Measurements from ENCODE around the gene CCT6B.

- TF ChIP-seq CTCF (IDR thresholded peaks at IDR 0.05): no peak
- TF ChIP-seq POLR2A (IDR thresholded peaks at IDR 0.05): no peak
Measured at GRCh38 chr17:34909040-34909439, 52.2 kb downstream of the CCT6B start.
